Measurements from ENCODE around the gene IRF2BP2.

- TF ChIP-seq JUNB (IDR thresholded peaks at IDR 0.05) (no peak), TAF1 (IDR thresholded peaks at IDR 0.05; ENCODE audit: borderline replicate concordance, low read depth, low read length) (no peak), CTCF (IDR thresholded peaks at IDR 0.05 in 2 of 3, conservative IDR thresholded peaks at IDR 0.05 in 1 of 3; ENCODE audit: control insufficient read depth in 2 of 3, extremely low read depth in 1 of 3, insufficient read depth in 1 of 3, low read depth in 3 of 3, low read length in 3 of 3) (no peak), CBX3 (IDR thresholded peaks at IDR 0.05; ENCODE audit: borderline replicate concordance, low read depth) (no peak), ZBTB33 (IDR thresholded peaks at IDR 0.05) (no peak), JUND (IDR thresholded peaks at IDR 0.05; ENCODE audit: low read depth, low read length) (no peak), TCF7 (IDR thresholded peaks at IDR 0.05; ENCODE audit: borderline replicate concordance) (no peak)
These were observed 23.4 kb upstream of the IRF2BP2 start for GRCh38 chr1:234633246-234634003.
